HFFc6 (cell line): ENCODE results near the gene NGEF. TPM values are rescaled to one million over a fixed set of nuclear protein-coding genes. Genes with fewer than 3 reads are reported as not detected.

Experiments
- total RNA-seq, 6 experiments: library from RNA; stranded (reverse); fragmentation: NEBNext Ultra II Directional; extraction: Animal tissue kit (Norgen Biotek cat#: 25700); gene quantifications; 2 replicates in 1 of 6; 3 replicates in 5 of 6; pipeline ENCODE4 v1.2.3, GENCODE V29; 2021

The NGEF gene
- total RNA-seq, 6 experiments from 2014 or later, result 0.20 to 0.36 (median 0.28) TPM; not detected in 3

Other genes with a start within 250 kb of the NGEF start
- gene KCNJ13, start 236.7 kb downstream of the NGEF start, total RNA-seq, result not detected
- 1 to 10 TPM in 1 of 6 experiments, under 1 TPM in 5; 0.55 to 1.2 (median 0.67) TPM for gene SNORC, start 143.0 kb downstream of the NGEF start, total RNA-seq
- gene NEU2, start 19.4 kb upstream of the NGEF start, total RNA-seq, result not detected
- under 1 TPM in 5 of 6 experiments, not detected in 1; 0.19 to 0.66 (median 0.43) TPM for gene INPP5D, start 47.1 kb upstream of the NGEF start, total RNA-seq
- 10 to 100 TPM; 19.7 to 22.8 (median 21.6) TPM for gene ATG16L1, start 238.4 kb upstream of the NGEF start, total RNA-seq